Neuronal stem cell (in vitro differentiated cells): Measurements from ENCODE around the gene IL12A.

ENCODE experiments used
- DNase-seq: peaks from one replicate; pipeline ENCODE4 v3.0.0-alpha.2; 2013; ENCODE audit warnings: low spot score
- H2AFZ ChIP-seq: one replicate; pipeline ENCODE4 v1.6.1; 2013; ENCODE audit warnings: mild to moderate bottlenecking, low read length, inconsistent platforms
- H2AK5ac ChIP-seq: 2 replicates; pipeline ENCODE4 v1.6.1; 2013; ENCODE audit warnings: low read depth, mild to moderate bottlenecking, inconsistent platforms, low read length, moderate library complexity, mixed read lengths
- H2BK120ac ChIP-seq: 2 replicates; pipeline ENCODE4 v1.6.1; 2013; ENCODE audit warnings: low read depth, mild to moderate bottlenecking, inconsistent platforms, low read length, moderate library complexity, mixed read lengths
- H2BK12ac ChIP-seq: one replicate; pipeline ENCODE4 v1.6.1; 2013; ENCODE audit warnings: low read length, inconsistent platforms
- H2BK15ac ChIP-seq: 2 replicates; pipeline ENCODE4 v1.6.1; 2013; ENCODE audit warnings: mild to moderate bottlenecking, low read length, inconsistent platforms, mixed read lengths
- H2BK5ac ChIP-seq: one replicate; pipeline ENCODE4 v1.6.1; 2013; ENCODE audit warnings: inconsistent platforms, mild to moderate bottlenecking, low read length, moderate library complexity
- H3K14ac ChIP-seq: one replicate; pipeline ENCODE4 v1.6.1; 2013; ENCODE audit warnings: low read length, inconsistent platforms
- H3K18ac ChIP-seq: 2 replicates; pipeline ENCODE4 v1.6.1; 2013; ENCODE audit warnings: low read length, inconsistent platforms
- H3K23ac ChIP-seq: 2 replicates; pipeline ENCODE4 v1.6.1; 2013; ENCODE audit warnings: low read depth, mild to moderate bottlenecking, mixed read lengths, low read length, inconsistent platforms; ENCODE audit not compliant: poor library complexity
- H3K27ac ChIP-seq: replicated peaks from 3 replicates; pipeline ENCODE4 v1.5.1; 2013; ENCODE audit warnings: low read length, inconsistent platforms
- H3K27me3 ChIP-seq, 3 experiments: 2 replicates each; pipeline ENCODE4 v1.6.1; 2013; ENCODE audit warnings: low read length in 3 of 3, mild to moderate bottlenecking in 2 of 3, inconsistent platforms in 1 of 3, low read depth in 1 of 3, mixed read lengths in 1 of 3, moderate library complexity in 1 of 3; ENCODE audit not compliant: control insufficient read depth in 3 of 3, insufficient read depth in 3 of 3
- H3K36me3 ChIP-seq, 2 donors: replicated peaks in 1 of 2; 2 replicates each; pipeline ENCODE4 v1.6.1; 2013; ENCODE audit warnings: low read length in 2 of 2; ENCODE audit not compliant: control insufficient read depth in 2 of 2, insufficient read depth in 2 of 2
- H3K4ac ChIP-seq: 2 replicates; pipeline ENCODE4 v1.6.1; 2013; ENCODE audit warnings: inconsistent platforms, mild to moderate bottlenecking, low read length, moderate library complexity
- H3K4me1 ChIP-seq, 2 donors: 1 replicate in 1 of 2; 2 replicates in 1 of 2; pipeline ENCODE4 v1.6.1; 2013; ENCODE audit warnings: low read length in 2 of 2, low read depth in 1 of 2; ENCODE audit not compliant: control insufficient read depth in 2 of 2, insufficient read depth in 1 of 2
- H3K4me2 ChIP-seq: one replicate; pipeline ENCODE4 v1.6.1; 2013; ENCODE audit warnings: mild to moderate bottlenecking, low read length, inconsistent platforms; ENCODE audit not compliant: insufficient read depth, poor library complexity, severe bottlenecking
- H3K4me3 ChIP-seq, 2 donors: 2 replicates each; pipeline ENCODE4 v1.5.1; 2013; ENCODE audit warnings: low read length in 2 of 2, mild to moderate bottlenecking in 2 of 2, inconsistent platforms in 1 of 2, moderate library complexity in 1 of 2
- H3K79me1 ChIP-seq: one replicate; pipeline ENCODE4 v1.6.1; 2013; ENCODE audit warnings: low read depth, mild to moderate bottlenecking, inconsistent platforms, low read length, moderate library complexity
- H3K9ac ChIP-seq: one replicate; pipeline ENCODE4 v1.6.1; 2013; ENCODE audit warnings: mild to moderate bottlenecking, low read depth, low read length, inconsistent platforms; ENCODE audit not compliant: poor library complexity
- H3K9me3 ChIP-seq, 2 donors: replicated peaks in 1 of 2; 2 replicates each; pipeline versions ENCODE3 to v1.6.1; 2013; ENCODE audit warnings: low read length in 2 of 2, mild to moderate bottlenecking in 2 of 2, inconsistent platforms in 1 of 2, low read depth in 1 of 2, mixed read lengths in 1 of 2, moderate library complexity in 1 of 2; ENCODE audit not compliant: control insufficient read depth in 2 of 2, insufficient read depth in 1 of 2
- H4K8ac ChIP-seq: one replicate; pipeline ENCODE4 v1.6.1; 2013; ENCODE audit warnings: low read depth, mild to moderate bottlenecking, inconsistent platforms, low read length, moderate library complexity
- H4K91ac ChIP-seq: one replicate; pipeline ENCODE4 v1.6.1; 2013; ENCODE audit warnings: low read length, low read depth, mild to moderate bottlenecking, inconsistent platforms; ENCODE audit not compliant: poor library complexity
- whole genome bisulfite sequencing, 2 donors: extraction: QIAGEN DNeasy Blood & Tissue Kit; methylation state at CpG; one replicate each; pipeline ENCODE4 v1.1.7; 2013; ENCODE audit warnings: missing lambda C conversion rate in 2 of 2, mixed read lengths in 1 of 2; ENCODE audit not compliant: insufficient read length in 2 of 2, insufficient replicate concordance in 1 of 2; ENCODE audit errors: extremely low coverage in 2 of 2; 5-methylcytosine and 5-hydroxymethylcytosine counted together

IL12A gene

DNA sequence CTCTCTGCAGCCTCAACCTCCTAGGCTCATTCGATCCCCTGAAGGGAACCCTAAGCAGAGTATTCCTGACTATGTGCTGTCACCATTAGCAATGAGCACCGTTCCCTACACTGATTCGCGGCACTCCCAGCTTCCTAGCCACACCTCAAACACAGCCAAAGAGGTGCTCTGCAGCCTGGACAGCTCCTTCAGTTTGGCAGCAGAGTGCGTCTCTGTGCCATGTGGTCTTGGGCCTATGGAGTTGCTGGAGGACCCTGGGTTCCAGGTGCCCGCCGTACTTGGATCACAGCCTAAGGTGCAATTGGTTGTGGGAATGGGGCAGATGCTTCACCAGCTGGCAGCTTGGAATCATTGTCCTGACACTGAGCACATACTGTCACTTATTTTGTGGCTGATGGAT is 17.3 kb upstream of the IL12A start:
- Histone ChIP-seq H3K18ac (peak overlapping the region; percentile 70), H3K36me3 (no peaks in the 10 kb centered on the region), H2BK120ac (no peak overlapping the region), H3K4me3 (no peak overlapping the region), H3K9ac (no peak overlapping the region), H4K8ac (no peak overlapping the region), H3K27me3 (no peaks in the 10 kb centered on the region), H2BK12ac (peak overlapping the region; percentile 96), H3K23ac (peak overlapping the region; percentile 70), H2AK5ac (peak overlapping the region; percentile 51), H2BK15ac (no peak overlapping the region), H2AFZ (no peak overlapping the region), H3K4ac (no peak overlapping the region), H3K4me1 (peaks cover 0 to 2% of the 10 kb centered on the region in 2 donors), H2BK5ac (no peak overlapping the region), H3K27ac (no peak overlapping the region), H3K79me1 (no peaks in the 10 kb centered on the region), H3K4me2 (no peak overlapping the region), H3K14ac (peak overlapping the region; percentile 47), H3K9me3 (no peaks in the 10 kb centered on the region), H4K91ac (no peak overlapping the region)
- WGBS, 2 donors = no CpG with 5 or more reads among the region's 7 CpGs
- no peak for DNase-seq

GRCh38 chr3:159977295-159977694 is 11.3 kb upstream of the IL12A start:
- no peak overlapping the region for H3K18ac ChIP-seq

DNA sequence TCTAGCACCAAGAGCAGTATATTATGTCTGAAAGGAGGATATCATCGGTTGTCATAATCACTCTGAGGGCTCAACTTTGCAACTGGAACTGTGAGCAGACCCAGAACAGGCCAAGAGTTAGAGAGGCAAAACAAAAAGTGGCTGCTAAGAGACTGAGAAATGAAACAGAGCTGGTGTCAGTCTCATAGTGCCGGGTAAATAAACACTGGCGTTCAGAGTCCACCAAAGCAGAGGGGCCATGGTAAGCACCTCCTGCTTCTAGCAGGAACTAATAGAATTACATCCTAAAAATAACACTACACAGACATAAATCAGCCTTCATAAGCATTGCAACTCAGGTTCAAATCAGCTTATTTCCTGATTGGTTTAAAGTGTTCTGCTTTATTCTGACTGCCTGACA is 10.3 kb upstream of the IL12A start:
- Histone ChIP-seq H3K14ac (no peak overlapping the region), H2BK15ac (no peak overlapping the region), H4K91ac (no peak overlapping the region), H3K4me3 (no peak overlapping the region), H3K4me1 (no peaks in the 10 kb centered on the region), H3K27ac (no peak overlapping the region), H3K9ac (no peak overlapping the region), H2AK5ac (no peak overlapping the region), H3K36me3 (no peaks in the 10 kb centered on the region), H3K23ac (no peak overlapping the region), H3K27me3 (no peaks in the 10 kb centered on the region), H2BK120ac (no peak overlapping the region), H3K18ac (no peak overlapping the region), H3K4me2 (no peak overlapping the region), H4K8ac (no peak overlapping the region), H3K9me3 (no peaks in the 10 kb centered on the region), H3K79me1 (no peaks in the 10 kb centered on the region), H3K4ac (no peak overlapping the region), H2BK12ac (no peak overlapping the region), H2AFZ (no peak overlapping the region), H2BK5ac (no peak overlapping the region)
- WGBS, 2 donors = no CpG with 5 or more reads among the region's 3 CpGs
- DNase-seq = no peak

More at GRCh38 chr3:159977295-159977694, 11.3 kb upstream of the IL12A start:
- H2AFZ ChIP-seq = no peak overlapping the region
- no peak overlapping the region for H3K4me2 ChIP-seq
- no peak overlapping the region for H2BK120ac ChIP-seq
- H3K36me3 ChIP-seq = no peaks in the 10 kb centered on the region
- no peak overlapping the region for H3K14ac ChIP-seq
- no peak overlapping the region for H2BK12ac ChIP-seq
- no peak overlapping the region for H4K91ac ChIP-seq
- H2AK5ac ChIP-seq = no peak overlapping the region
- no peak overlapping the region for H3K23ac ChIP-seq
- H3K4ac ChIP-seq = no peak overlapping the region
- H3K4me3 ChIP-seq = no peak overlapping the region
- H3K79me1 ChIP-seq = no peaks in the 10 kb centered on the region
- no peak overlapping the region for H4K8ac ChIP-seq
- H3K9ac ChIP-seq = no peak overlapping the region
- H3K4me1 ChIP-seq = no peaks in the 10 kb centered on the region
- no peak overlapping the region for H2BK15ac ChIP-seq
- no peaks in the 10 kb centered on the region for H3K27me3 ChIP-seq
- no peak overlapping the region for H3K27ac ChIP-seq
- no peak for DNase-seq
- WGBS, 2 donors = no CpG with 5 or more reads among the region's 6 CpGs
- H2BK5ac ChIP-seq = no peak overlapping the region
- no peaks in the 10 kb centered on the region for H3K9me3 ChIP-seq

- H3K4me3 ChIP-seq = no peak overlapping the region
- H3K18ac ChIP-seq = no peak overlapping the region
- no peak overlapping the region for H3K4me2 ChIP-seq
- H2BK12ac ChIP-seq = no peak overlapping the region
- H3K36me3 ChIP-seq = no peaks in the 10 kb centered on the region
- no peak overlapping the region for H3K14ac ChIP-seq
- H3K9ac ChIP-seq = no peak overlapping the region
- H3K27ac ChIP-seq = no peak overlapping the region
- no peak overlapping the region for H2BK15ac ChIP-seq
- H2AFZ ChIP-seq = no peak overlapping the region
- H2BK120ac ChIP-seq = no peak overlapping the region
- no peak overlapping the region for H3K23ac ChIP-seq
- no CpG with 5 or more reads among the region's 1 CpG for WGBS, 2 donors
- H4K91ac ChIP-seq = no peak overlapping the region
- no peaks in the 10 kb centered on the region for H3K27me3 ChIP-seq
- no peak overlapping the region for H4K8ac ChIP-seq
- no peaks in the 10 kb centered on the region for H3K4me1 ChIP-seq
- no peak overlapping the region for H3K4ac ChIP-seq
- H3K9me3 ChIP-seq = no peaks in the 10 kb centered on the region
- no peak overlapping the region for H2BK5ac ChIP-seq
- no peak for DNase-seq
- no peak overlapping the region for H2AK5ac ChIP-seq
- no peaks in the 10 kb centered on the region for H3K79me1 ChIP-seq
Measured at GRCh38 chr3:159978918-159979703, 9.5 kb upstream of the IL12A start.
